ENCODE results near the gene PIM3.

The PIM3 gene

DNA sequence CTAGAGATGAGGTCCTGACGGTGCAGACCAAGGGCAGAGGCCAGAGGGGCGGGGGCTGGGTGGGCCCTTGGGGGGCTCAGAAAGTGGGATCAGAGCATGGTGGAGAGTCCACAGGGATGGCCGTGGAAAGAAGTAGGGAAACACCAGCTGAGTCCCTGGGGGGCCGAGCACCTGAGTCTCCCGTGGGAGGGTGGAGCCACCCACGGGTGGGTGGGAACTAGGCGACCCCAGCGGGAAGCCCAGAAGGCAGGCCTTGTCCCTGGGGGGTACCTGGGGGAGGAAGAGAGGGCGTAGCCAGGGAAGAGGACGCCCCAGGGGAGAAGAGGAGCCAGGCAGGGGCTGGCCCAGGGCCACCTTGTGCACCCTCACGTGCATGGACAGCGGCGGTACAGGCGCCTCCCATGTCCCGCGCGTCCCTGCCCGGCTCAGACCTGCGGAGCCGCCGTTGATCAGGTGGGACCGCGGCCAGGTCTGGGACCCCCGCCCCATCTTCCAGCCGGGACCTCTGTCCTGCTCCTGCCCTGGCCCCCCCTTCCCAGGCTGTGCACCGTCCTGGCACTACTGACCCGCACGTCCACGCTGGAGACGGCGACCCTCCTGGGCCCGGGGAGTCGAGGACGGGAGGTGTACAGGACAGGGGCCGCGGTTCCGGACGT is 31.9 kb upstream of the PIM3 start:
- DNase-seq (ENCODE audit: low spot score): no peak

DNA sequence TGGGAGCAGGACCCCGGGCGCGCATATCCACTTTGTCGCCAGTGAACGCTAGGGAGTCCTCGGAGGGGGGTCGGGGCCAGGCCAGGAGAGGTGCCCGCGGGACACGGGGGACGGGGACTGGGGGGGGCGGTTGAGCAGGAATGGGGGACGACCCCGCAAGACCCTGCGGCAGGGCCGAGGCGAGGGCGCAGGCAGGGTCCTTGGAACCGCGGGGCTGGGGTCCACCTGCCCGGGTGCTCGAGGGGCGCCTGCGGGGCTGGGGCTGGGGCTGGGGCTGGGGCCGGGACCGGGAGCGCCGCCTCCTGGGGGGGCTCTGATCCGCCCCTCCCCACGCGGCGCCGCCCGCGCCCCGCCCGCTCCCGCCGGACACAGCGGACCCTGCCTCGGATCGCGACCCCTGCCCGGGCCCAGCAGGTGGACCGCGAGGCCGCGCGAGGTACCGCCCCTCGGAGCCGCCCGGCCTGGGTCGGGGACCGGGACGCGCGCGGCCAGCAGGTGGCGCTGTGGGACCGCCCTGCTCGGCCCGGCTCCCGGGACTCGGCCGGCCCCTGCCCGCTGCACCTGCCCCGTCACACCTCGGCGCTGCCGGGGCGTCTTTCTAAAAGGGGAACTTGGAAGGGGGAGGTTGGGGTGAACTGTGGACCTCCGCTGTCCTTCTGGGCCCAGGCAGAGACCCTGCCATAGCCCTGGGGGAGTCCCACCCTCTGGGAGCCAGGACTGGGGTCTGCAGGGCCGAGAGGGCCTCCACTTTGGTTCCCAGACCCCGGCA is 31.2 kb upstream of the PIM3 start:
- peak; percentile 87 for DNase-seq (ENCODE audit: low spot score)

DNA sequence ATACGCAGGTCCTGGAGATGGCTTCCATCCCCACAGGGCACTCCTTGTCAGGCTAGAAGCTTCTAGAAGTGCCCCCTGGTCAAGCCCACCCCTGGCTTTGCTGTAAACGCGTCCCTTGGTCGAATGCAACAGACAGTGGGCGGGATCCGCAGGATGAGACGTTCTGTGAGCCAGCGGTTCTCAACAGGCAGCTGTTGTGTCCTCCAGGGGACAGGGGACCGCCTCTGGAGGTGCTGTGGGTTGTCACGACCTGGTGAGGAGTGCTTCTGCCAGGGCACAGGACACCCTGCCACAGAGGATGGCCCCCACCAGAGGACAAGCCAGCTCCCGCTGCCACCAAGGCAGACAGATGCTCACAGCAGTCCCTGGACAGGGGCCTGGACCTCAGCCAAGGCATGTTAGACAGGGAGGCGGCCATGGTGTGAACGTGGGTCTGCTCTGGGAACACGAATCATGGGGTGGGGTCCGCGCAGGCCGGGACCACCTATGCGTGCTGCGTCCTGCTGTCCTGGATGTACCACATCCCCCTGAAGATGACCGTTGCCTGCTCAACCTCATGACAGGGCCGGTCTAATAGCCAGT is 30.5 kb upstream of the PIM3 start:
- DNase-seq (ENCODE audit: low spot score): no peak

DNA sequence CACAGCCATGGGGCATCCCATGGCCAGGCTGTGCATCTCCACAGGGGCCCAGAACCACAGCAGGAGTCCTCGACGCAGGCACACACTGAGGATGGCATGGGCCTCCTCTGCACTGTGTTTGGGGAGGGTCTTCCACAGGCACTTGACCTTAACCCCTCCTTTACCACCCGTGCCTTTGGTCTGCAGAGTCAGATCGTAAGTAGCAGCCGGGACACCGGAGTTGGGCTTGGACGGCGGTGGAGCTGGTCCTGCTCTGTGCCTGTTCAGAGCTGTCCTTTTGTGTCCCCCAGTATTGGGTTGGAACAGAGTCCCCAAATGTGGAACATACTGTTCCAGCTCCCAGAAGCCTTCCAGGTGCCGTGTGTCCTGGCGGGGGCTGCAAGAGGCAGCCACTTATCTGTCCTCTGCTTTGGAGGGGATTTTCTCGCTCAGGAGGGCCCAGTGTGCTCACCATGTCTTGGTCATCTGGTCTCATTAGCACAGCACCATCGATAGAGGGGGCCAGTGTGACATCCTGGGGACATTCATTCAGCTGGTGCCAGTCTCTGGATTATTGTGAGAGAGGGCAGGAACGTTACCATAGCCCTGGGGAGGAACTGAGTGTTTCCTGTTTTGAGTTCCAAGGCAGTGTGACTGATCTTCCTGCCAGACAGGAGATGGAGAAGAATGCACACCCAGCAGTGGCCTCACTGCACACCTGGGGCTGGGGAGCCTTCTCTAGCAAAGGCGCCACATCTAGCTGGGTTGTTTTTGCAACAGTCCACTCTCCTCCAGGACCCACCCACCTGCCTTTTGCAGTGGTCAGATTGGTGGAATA is 29.8 kb upstream of the PIM3 start:
- DNase-seq (ENCODE audit: low spot score): peak; percentile 81

DNA sequence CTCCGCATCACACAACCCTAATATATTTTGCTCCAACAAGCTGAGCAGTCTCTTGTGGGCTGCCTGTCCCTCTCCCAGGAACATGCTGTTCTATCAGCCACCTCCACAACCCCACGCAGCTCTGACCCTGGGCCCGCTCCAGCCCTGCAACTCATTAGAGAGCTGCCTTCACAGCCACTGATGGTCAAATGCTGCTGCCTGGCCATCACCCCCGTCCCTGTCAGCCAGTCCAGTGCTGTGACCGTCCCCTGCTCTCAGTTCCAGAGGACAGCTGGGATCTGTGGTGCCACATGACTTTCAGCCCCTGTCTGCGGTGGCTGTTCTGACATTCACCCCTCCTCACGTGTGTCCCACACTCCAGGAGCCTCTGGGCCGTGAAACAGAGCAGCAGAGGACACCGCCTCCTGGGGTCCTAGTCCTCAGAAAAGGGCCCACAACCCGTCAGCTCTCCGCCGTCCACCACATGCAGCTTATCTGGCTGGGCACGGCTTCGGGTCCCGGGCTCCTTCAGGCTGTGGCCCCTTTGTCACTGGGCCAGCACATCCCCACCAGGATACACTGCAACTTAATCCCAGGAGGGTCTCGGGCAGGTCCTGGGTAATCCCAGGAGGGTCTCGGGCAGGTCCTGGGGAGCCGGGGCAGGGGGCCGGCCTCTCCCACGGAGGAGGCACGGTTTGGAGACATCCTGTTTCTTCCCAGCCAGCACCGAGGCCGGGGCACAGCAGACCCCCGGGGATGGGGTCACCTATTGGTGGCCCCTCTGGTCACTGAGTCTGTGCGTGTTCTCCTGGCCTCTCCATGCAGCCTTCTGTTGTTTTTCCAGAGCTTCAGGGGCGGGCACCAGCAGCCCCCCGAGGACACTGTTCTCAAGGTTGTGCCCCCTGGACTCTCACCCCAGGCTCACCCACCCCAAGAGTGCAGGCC is 27.1 kb upstream of the PIM3 start:
- no peak for DNase-seq (ENCODE audit: low spot score)

DNA sequence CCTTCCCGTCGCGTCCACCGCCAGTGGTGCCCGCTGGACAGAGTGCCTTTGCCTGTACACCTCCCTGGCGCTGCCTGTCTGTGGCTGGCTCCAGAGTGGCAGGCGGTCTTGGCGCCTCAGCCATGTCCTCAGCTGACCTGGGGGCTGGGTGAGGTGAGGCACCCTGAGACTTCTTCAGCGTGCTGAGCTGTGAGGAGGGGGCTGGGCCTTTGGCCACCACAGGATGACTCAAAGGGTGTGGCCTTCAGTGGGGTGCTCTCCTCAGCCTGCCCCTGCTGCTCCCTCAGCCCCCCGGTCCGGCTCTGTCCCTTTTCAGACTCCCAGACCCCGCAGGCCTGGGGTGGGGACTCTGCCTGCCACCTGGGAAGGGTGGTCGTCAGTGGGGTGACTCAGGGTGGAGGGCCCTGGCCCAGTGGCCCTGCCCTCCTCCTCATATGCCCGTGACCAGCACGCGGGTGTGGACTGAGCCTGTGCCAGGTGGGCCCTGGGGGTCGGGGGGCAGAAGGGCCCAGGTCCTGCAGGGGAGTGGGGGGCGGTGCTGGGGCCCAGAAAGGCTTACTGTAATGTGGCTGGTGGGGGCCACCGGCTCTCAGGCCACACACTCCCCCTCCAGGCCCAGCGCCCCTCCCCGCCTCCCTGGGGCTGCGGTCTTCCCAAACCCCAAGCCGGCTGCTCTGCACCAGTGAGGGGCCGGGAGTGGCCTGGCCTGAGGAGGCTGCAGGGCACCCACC is 26.2 kb upstream of the PIM3 start:
- no peak for DNase-seq (ENCODE audit: low spot score)

DNA sequence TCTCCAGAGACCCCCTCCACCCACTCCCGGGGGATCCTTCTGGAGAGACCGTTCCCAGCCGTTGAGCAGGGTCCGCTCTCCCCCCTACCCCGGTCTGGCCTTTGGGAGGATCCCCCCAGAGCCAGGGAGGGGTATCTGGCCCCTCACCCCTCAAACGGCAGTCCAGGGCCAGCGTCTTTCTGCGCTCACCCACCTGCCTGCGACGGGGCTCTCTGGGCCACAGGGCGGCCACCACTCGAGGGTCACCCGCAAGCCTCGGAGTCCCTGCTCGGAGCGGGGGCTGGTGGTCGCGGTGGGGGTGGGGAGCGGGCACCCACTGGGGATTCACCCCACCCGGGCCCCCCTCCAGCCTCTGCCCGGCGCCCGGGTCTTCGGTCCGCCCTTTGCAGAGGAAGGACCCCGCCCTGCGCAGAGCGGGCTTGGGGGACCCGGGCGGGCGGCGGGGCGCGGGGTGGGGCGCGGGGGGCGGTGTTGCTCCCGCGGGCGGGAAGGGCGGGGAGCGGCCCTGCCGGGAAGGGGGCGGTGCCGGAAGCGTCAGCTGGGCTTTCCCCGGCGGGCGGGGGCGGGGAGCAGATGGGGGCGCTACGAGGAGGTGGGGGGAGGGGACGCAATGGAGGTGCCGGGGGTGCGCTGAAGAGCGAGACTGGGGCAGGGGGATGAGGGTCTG is 25.5 kb upstream of the PIM3 start:
- peak; percentile 67 for DNase-seq (ENCODE audit: low spot score)

DNA sequence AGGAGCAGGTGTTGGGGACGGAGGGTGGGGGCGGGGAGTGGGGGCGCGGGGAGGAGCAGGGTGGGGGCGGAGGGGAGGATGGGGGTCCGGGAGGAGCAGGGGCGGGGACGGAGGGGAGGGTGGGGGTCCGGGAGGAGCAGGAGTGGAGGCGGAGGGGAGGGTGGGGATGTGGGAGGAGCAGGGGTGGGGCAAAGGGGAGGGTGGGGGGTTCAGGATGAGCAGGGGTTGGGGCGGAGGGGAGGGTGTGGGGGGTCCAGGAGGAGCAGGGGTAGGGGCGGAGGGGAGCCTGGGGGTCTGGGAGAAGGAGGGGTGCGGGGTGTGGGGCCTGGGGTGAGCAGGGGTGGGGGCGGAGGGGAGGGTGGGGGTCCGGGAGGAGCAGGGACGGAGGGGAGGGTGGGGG is 25.0 kb upstream of the PIM3 start:
- DNase-seq (ENCODE audit: low spot score): no peak

DNA sequence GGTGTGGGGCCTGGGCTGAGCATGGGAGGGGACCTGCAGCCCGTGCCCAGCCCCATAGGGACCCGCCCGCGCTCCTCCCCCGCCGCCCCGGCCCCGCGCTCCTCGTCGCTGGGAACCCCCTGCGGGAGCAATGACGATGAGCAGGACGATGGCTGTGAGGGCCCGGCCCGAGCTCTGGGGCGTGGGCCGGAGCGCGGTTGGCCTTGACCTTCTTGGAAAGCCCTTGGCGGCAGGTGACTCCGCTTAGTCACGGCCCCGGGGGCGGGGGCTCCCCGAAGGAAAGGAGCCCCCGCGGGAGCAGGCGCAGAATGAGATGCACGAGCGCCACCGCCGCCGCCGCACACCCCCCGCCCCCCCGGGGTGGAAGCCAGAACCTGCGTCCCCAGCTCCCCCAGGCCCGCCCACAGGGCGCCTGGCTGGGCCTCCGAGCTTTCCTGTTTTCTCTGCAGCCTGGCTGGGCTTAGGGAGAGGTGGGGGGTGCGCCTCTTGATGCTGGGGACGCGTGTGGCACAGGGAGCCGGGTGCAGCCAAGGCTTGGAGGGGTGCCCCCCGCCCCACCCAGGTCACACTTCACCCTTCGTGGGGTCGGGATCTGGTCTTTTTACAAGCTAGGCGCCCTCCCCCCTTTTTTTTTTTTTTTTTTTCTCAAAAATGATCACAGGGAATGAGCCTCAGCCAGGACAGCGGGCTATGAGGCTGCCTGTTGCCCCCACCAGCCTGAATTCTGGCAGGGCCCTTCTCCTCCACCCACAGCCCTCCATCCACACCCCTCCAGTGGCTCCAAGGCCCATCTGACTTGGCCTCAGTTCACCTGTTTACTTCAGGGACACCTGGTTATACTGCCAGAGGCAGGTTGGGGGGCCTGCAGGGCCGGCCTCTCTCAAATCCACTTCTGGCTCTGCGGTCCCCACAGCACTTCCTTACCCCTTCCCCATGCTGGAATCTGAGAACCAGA is 24.3 kb upstream of the PIM3 start:
- peak; percentile 77 for DNase-seq (ENCODE audit: low spot score)

DNA sequence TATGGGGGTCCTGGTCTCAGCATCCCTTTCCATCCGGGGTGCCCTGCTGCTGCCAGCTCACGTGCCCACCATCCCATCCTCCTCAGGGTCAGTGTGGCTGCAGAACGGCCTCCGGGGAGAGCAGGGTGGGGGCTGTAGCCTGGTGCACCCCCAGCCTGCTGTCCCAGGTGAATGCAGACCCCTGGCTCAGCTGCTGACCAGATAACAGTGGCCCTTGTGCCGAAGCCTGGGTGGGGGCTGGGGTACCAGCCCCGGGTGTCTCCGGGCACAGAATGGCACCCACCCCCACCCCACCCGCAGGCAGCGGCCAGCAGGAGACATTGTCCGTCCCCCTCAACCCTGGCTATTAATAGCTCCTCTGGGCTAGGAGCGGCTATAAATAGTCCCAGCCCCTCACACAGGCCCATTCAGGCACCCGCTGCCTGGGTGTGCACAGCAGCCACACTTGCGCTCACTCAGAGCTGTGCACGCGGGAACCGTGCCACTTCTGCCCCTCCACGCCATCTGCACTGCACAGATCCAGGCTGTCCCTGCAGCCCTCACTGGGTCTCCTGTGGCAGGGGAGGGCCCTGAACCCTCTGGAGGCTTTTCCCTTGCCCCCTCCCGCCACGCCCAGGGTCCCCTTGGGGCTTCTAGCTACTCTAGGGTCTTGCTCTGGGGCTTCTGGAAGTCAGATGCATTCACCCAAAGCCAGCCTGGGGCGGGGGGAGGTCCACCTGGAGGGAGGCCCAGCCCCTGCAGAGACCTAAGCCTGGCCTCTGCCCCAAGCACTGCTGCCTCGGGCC is 23.4 kb upstream of the PIM3 start:
- no peak for DNase-seq (ENCODE audit: low spot score)

DNA sequence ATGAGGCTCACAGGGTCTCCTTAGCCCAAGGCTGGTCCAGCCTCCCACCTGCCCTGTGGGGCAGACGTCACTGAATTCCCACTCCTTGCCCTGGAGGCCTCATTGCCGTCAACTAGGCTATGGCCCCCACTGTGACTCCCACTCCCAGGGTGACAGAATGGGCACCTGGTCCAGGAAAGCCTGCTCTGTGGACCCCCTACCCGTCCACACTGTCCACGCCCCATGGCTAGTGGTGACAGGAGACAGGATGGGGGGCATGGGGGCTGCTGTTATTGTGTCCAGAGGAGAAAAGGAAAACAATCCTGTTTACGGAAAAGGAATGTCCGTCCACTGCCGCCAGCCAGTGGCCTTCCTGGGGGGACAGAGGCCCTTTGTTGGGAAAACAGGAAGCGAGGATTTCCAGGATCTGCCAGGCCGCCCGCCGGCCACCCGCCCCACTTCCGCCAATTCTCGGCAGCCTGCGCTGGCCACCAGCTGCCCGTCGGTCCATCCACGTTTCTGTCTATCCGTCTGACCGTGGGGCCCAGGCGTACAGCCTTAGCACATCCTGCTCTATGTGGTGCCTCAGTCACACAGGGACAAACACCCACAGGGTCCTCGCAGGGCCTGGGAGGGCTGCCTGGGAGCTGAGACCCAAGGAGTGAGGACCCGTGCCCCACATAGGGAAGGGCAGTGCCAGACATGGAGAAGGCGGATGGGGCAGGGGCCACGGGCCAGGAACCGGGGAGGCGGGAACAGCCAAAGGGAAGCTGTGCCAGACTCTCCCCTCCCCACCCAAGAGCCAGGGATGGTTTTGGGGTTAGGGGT is 22.6 kb upstream of the PIM3 start:
- no peak for DNase-seq (ENCODE audit: low spot score)

DNA sequence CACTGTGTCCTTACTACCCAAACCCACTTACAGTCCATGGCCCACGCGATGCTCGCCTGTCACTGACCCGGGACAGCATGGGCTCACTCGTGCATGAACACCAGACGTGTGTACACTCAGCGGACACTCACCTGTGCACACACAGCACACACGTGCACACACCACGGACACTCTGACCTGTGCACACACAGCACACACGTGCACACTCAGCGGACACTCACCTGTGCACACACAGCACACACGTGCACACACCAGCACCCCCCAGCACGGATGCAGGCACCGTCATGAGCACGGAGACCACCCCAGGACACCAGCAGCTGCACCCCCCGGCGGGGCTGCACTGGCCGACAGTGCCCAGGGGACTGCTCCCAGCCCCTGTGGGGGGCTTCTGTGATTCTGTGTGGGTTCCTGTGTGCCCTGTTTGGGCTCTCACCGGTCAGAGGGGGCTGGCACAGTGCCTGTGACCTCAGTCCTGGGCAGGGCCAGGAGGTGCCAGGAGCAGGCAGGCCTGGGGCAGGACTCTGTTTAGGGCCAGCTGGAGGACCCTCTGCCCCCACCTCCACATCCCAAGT is 21.9 kb upstream of the PIM3 start:
- no peak for DNase-seq (ENCODE audit: low spot score)

DNA sequence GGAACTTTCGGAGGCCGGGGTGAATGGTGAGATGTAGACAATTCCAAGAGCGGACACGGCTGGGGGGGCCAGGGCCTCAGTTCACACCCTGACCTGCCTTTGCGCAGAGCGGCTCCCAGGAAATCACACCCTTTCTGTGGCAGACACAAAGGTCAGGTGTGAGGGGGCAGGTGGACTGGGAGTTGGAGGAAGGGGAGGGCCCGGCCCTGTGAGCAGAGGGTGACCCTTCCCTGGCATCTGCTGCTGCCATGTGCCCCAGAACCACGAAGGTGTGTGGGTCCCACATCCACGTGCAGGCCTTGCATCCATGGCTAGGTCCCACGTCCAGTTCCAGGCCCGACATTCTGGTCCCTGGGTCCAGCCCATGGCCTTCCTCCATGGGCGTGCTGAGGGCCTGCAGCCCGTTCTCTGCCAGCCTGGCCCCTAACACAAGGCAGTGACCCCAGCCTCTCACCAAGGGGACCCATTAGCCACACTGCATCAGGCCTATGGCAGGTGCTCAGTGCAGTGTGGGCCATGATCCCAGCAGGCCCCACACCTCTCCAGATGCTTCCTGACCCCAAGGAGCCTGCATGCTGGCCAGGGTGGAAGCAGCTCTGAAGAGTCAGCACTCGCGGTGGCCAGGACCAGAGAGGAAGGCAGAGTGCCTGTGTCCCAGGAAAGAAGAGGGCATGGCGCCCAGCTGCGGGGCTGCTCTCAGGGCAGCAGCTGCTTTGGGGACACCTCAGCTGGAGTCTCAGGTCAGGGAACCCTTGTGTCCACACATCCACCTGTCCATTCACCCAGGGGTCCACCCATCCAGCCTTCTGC is 18.9 kb upstream of the PIM3 start:
- DNase-seq (ENCODE audit: low spot score): no peak

DNA sequence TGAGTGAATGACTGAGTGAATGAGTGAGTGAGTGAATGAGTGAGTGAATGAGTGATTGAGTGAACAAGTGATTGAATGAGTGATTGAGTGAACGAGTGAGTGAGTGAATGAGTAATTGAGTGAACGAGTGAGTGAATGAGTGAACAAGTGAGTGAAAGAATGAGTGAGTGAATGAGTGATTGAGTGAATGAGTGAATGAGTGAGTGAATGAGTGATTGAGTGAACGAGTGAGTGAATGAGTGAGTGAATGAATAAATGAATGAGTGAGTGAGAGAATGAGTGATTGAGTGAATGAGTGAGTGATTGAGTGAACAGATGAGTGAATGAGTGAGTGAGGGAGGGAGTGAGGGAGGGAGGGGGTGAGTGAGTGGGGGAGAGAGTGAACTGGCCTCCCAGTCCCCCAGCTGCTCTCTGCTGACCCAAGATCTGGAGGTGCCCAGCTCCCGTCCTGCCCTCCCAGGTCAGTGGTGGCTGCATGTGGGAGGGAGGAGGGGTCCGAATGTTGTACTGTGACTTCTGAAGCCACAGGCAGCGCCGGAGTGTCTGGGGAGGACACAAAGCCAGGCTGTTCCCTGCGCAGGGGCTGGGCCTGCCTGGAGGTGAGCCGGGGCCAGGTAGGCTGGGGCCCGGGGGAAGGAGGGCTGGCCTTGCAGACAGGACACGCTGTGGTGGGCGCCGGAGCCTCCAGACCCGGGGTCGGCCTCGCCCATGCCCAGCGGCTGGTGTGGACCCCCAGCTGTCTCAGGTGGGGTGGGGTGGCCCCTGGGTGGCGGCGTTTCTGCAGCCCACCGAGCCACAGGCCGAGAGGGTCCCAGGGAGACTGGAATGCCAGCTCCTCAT is 17.8 kb upstream of the PIM3 start:
- DNase-seq (ENCODE audit: low spot score): no peak

DNA sequence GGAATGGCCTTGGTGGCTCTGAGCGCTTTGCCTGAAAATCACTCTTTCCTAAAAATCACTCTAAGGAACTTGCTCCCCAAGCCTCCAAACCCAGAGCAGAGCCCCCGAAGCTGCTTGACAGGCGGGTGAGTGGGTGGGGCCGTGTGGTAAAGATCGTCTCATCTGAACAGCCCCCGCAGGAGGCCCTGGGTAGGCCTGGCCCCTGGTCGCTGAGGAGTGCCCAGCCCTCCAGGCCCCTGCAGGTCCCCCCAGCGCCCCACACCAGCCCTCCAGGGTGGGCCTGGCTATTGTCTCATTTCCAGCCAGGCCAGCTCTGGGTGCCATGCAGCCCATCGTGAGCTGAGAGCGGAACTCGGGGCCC is 17.2 kb upstream of the PIM3 start:
- no peak for DNase-seq (ENCODE audit: low spot score)
